CD1c-positive myeloid dendritic cell (primary cell): ENCODE results near the gene KLHL22.
A peak's percentile ranks its signal among the peaks of the same experiment; 100 is the strongest.

Experiments used
- DNase-seq: peaks from one replicate; pipeline ENCODE4 v3.0.0-alpha.2; 2016; ENCODE audit errors: extremely low spot score

The KLHL22 gene

DNA sequence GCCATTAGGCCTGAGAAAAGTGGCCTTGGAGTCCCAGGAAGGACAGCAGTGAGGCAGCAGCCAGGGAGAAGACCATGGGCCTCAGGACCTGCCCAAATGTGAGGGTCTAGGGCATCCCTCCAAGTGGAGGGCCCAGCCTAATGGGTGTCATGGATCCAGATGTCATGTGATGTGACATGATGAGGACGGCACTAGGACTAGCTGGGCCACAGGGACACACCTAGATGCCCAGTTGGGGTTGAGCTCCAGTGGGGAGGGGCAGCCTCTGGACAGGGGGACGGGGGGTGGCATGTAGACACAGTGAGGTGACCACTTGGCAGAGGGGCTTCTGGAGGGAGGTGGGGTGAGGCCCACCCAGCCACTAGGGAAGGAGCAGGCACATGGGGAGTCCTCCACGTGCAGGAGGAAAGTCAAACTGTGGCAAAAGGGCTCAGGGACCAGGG, 63.3 kb downstream of the KLHL22 start:
- DNase-seq = no peak

DNA sequence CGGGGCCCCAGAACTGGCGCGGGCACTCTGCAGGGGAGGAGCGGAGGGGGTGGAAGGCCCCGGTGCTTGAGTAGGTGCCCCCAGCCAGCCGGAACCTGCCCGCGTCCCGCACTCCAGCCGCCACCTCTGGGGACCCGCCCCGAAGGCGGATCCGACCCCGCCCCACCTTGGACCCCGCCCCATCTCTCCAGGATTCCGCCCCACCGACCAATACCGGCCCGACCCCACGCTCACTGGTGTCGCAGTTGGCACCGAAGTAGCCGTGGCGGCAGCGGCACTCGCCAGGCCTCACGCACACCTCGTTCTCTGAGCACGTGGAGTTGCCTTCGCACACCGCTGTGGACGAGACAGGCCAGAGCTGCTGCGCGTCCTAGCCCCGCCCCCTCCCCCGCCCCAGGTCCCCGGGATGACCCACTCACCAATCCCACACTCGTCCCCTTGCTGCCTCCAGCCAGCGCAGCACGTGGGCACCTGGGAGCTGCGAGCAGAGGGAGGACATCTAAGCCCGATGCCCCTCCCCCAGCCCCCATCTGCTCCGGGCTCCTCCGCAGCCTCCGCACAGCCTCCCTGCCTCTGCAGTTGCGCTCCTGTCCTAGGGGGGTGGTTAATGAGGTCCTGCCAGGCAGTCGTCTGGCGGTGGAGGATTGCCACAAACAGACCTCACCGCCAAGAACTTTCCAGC, 63.9 kb downstream of the KLHL22 start:
- no peak for DNase-seq

DNA sequence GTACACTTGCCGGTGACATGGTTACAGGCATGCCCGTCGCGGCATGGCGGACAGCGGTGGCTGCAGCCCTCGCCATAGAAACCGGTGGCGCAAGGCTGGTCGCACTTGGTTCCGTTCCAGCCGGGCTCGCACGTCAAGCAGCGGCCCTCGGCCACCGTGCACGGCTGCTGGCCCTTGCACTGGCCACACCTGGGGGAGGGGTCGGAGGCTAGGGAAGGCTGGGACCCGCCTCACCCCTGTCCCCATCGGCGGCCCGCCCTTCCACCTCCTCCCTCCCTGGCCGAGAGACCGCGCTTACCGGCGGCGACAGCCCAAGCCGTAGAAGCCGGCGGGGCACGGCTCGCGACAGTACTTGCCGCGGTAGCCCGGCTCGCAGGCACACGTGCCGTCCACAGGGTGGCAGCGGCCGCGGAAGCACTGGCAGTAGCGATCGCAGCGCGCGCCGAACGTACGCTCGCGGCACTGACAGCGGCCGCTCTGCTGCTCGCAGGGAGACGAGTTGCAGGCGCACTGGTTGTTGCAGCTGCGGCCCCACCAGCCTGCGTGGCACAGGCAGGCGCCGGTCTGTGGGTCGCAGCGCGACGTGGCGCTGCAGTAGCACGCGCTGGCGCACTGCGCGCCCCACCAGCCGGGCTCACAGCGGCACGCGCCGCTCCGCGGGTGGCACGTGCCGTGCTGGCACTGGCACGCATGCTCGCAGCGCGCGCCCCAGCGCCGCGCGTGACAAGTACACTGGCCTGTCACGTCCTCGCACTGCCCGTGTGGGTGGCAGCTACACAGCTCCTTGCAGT, 64.7 kb downstream of the KLHL22 start:
- DNase-seq = peak; percentile 70

DNA sequence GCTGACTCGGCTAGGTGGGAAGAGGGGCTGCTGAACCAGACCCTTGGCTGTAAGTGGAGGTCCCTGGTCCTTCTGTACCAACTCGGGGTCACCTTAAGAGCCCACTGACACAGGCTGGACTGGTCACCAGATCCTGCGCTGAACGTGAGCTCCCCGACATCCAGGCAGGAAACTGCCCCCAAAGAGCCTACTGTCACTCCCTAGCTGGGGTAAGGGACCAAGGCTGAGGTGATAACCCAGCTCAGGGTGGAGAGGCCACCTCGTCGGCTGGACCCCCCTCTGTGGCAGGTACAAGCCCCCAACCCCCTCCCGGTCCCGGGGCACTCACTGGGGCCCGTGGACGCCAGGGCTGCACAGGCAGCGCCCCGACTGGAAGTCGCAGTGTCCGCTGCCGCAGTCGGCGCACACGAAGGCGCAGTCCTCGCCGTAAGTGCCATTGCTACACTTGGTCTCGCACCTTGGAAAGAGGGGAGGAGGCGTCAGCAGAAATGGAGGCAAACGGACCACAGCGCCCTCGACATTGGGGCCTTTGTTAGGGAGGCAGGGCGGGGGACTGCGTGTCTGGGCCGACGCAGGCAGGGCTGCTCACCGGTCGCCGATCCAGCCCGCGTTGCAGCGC, 65.4 kb downstream of the KLHL22 start:
- DNase-seq = no peak

DNA sequence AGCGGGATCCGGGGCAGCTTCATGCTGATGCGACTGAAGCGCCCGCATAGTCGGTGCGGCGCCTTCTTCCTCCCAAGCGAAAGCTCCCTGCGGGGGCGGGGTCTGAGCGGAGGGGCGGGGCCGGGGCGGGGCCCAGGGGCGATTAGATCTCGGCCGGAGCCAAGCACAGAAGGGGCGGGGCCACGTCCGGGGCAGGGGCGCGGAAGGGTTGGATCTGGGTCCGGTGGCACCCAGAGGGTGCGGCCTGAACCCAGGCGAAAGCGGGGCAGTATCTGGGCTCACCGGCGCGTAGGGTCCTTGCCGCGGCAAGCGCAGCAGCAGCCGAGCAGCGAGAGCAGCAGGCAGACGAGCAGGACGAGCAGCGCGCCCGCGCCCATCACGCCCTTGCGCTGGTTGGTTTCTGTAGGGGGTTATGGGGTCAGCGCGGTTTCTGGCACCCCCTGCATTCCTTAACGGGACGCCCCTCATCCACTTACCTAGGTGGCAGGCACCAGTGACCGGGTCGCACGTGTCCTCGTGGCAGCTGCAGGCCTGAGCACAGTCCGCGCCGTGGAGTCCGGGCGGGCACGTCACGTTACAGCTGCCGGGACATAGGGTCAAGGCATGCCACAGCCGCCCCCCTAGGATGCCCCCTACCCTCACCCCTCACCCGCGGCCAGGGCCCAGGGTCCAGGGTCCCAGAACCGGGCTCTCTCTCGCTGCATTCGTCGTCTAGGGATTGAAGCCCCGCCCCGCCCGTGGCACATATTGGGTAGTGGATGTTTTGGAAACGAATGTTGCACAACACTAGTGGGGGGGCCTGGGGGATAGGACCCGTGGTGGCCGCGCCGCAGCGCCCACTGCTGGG, 66.1 kb downstream of the KLHL22 start:
- peak; percentile 88 for DNase-seq

DNA sequence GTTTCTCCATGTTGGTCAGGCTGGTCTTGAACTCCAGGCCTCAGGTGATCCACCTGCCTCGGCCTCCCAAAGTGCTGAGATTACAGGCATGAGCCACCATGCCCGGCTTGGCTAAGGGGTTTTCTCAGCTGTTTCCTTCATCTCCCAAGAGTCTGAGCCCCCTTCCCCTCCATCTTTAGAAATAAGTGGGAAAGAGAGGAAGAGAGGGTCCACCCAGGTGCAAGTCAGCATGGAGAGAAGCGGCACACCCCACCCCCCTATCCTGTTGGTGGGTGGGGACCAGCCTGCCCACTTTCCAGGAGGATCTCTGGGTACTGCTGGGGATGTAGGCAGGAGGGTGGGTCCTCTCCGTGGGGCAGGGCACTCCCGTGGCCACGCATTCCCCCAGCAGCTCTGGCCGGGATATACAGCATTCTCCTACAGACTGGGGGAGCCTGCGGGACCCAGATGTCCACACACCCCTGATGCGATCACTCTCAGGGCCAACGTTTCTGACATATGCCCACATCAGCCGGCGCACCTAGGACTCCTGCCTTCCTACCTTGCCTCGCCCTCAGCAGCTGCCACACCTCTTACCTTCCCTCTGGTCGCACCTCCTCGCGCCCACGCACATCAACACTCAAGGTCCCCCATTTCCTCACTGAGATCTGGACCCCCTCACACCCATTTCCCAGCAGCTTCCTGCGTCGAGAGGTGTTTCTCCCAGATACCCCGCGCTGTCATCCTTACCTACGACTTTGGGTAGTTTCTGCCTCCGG, 66.9 kb downstream of the KLHL22 start:
- DNase-seq = no peak

DNA sequence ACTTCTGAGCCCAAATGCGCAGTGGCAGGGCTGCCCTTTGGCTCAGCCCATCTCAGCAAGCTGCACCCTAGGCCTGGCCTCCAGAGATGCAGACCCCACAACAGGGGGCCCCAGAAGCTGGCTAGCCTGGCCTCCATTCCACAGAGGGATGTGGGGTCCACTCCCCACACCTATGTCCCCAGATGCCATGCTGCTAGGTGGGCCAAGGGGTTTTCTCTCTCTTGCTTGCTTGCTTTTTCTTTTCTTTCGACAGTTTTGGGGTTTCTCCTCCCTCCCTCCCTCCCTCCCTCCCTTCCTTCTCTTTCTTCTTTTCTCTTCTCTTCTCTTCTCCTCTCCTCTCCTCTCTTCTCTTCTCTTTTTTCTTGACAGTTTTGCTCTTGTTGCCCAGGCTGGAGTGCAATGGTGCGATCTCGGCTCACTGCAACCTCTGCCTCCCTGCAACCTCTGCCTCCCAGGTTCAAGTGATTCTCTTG, 67.6 kb downstream of the KLHL22 start:
- DNase-seq = no peak

DNA sequence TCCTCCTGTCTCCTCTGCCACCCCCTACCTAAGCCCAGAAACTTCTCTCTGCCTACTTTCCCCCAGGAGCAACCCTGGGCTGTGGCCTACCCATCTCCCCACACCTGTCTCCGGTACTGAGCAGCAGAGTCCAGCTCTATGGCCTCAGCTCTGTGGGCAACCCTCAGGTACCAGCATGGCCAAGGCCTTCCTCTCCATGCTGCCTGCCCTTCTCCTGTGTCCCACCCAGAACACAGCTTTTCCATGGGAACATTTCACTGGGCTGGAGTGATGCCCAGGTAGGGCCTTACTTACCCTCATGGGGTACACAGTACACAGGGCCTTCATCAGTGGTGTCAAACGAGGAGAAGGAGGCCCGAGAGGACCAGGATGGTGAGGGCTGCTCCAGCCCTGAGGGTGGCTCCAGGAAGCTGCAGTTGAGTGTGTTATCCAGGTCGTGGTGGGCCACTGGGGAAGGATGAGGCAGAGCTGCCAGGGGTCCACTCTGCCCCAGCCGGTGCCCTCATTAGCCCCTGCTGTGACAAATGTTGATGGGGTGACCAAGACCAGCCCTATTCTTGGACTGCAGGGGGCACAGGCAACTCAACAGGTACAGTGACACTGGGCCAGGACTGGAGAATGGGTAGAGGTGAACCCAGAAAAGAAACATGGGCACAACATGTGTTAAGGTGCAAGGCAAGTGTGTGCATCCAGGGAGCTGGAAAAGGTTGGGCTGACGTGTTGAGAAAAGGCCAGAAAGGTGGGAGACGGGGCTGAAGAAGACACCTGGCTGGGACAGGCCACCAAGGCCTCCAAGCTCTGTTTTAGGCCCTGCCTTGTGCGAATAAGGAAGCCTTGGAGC, 68.3 kb downstream of the KLHL22 start:
- DNase-seq = no peak

DNA sequence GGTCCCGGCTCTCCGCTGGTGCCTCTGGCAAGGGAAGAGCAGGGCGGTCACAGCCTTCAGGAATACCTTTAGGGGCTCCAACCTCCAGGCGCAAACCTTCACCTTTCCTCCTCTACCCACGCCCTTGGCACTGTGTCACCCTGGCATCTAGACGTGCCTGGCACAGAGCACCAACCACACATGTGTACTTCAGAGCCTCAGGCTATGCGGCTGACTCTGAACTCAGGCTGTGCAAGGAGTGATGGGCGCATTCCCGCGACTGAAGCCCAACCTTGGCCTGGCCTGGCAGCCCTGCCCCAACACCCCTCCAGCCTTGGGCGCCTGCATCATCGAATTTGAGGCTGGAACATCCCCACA, 69.4 kb downstream of the KLHL22 start:
- DNase-seq = no peak

DNA sequence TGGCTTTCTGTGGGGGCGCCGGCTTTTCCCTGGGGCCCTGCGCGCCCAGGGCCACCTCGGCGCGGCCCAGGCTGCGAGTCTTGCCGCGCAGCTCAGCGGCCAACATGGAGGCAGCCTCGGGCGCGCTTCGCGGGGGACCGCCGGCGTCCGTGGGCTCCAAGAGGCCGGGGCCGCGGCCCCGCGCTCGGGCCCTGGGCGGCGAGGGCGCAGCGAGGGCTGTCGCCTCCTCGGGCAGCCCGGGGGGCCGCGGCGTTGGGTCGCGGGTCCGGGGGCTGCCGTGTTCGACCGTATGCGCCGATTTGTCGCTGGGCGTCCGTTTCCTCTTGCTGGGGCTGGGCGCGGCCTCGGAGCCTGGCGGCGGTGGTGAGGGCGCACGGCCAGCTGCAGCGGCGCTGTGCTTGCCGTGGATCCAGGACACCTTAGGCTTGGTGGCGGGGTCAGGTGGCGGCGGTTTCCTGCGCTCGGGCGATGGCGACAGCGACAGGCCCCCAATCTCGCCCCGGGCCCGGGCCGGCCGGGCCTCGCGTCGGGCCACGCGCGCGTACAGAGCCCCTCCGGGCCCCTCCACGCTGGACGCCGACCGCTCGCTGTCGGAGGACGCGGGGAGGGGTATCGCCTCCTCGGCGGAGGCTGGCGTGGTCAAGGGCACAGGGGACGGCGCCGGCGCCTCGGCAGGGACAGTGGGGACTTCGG, 69.9 kb downstream of the KLHL22 start:
- no peak for DNase-seq

DNA sequence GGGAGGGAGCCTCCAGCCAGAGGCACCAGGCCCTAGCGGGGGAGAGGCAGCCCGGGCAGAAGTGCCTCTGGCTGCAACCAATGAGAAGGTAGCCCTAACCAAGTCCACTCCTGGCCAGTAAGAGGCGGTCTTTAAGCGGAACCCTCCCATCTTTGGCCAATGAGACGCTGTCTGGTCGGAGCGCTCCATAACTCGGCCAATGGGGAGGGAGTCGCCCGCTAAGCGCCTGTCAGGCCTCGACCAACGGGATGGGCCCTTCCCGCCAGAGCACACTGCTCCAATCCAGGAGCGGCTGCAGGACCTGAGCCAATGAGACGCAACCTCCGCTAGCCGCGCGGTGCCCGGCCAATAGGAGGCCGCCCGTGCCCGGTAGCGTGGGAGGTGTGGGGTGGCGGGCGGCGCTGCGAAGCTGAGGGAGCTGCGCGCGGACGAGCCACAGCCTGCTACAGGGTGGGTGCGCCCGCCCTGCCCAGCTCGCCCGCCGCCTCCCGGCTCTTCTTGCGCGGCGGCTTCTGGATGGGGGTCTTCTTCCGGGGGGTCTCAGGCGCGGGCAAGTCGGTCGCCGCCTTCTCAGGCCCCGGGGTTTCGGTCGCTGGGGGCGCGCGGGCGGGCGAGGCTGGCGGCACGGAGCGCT, 70.5 kb downstream of the KLHL22 start:
- no peak for DNase-seq

DNA sequence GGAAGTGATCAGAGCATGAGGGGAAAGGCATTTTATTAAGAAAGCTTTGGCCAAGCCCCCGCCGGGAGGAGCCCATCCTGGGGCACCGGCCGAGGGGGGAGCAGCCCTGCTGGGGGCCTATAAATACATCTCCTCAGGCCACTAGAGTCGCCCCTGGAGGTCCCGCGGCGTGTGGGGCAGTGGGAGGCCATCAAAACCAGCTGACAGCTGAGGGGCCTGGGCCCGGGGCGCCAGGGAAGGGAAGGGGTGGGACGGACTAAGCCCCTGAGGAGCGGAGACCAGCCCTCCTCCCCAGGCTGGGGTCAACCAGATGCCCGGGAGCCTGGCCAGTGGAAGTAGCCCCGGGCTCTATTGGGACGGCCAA, 71.0 kb downstream of the KLHL22 start:
- DNase-seq = no peak

DNA sequence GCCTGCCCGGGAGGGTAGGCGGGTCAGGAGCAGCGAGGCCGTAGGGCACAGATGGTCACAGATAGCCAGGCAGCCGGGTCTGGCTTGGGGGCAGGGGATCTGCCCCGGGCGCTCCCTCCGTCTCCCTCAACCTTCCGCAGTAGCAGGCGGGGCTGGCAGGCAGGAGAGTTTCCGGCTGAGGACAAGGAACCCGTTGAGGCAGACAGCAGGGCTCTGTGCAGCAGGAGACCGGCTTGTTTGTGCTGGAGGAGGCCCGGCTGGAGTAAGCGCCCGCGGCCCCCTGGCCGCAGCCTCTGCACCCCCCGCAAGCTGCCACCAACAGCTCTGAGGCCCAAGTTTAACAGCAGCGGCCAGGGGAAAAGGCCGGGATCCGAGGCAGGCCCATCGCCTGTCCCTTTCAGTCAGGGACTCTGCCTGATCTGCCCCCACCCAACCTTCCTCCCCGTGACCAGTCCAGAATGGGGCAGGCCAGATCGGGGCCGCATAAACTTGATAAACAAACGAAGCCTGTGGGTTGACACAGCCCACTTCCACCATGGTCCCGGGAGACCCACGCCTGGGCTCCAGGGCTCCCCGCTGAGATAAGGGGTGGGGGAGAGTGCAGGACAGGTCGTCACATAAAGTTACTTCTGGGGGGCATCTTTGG, 71.6 kb downstream of the KLHL22 start:
- no peak for DNase-seq

DNA sequence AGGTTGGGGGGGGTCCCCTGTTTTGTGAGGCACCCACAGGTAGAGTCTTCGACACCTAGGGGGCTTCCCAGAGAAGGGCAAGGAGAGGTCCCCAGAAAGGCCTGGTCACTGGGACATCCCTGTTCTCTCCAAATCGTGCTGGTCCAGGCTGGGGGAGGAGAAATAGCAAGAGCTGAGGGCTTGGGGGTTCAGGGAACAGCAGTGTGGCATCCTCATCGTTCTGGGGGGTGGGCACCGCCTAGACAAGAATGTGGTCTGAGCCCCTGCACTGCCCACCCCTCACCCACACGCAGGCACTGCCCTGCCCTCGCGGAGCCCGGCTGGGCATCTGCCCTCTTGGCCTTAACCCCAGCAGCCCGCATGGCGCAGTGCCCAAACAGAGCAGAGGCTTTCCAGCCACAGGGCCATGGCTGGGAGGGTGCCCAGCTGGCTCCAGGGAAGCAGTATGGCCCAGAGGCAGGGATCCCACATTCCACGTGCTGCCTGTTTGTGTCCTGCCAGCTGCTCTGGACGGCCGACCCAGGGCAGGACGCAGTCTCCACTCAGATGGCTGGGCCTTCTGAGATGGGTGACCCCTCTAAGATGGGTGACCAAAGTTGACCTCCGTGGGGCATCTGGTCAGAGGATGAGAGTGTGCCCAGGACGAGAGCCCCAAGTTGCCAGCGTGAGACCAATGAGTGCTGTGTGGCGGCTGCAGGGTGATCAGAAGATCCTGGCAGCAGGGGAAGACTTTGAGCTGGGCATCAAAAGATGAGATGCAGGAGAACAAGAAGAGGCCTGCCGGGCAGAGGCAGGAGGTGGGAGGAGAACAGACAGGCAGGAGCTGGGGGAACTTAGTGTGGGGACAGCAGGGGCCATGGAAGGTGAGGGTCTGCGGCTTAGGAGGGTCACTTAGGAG, 72.3 kb downstream of the KLHL22 start:
- DNase-seq = no peak

DNA sequence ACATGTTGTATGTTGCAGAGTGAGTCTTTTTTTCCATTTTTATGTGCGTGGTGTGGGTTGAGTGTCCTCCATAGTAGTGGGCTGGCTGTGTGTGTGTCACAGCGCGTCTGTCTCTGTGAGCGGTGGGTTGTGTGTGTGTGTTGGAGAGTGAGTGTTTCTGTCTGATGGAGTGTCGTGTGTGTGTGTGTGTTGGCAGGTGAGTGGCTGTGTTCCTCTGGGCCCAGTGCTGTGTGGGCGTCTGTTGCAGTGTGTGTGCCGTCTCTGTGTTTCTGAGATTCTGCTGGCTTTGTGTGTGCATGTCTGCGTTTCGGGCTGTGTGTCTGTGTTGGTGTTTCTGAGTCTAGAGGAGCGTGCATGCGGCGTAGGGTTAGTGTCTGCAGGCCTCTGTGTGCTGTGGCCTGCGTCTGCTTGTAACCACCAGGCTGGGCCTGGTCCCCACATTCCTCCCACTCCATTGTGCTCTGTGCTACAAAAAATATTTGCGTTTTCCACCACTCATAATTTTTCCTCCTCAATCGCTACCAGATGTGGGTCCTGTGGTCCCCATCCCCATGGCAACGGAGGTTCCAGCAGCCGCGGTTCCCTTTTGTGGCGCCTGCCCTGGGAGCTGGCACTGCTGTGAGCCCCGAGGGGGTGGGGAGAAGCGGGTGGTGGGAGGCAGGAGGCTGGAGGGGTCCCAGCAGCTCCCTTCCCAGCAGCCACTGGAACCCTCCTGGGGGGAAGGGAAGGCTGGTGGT, 73.2 kb downstream of the KLHL22 start:
- no peak for DNase-seq

DNA sequence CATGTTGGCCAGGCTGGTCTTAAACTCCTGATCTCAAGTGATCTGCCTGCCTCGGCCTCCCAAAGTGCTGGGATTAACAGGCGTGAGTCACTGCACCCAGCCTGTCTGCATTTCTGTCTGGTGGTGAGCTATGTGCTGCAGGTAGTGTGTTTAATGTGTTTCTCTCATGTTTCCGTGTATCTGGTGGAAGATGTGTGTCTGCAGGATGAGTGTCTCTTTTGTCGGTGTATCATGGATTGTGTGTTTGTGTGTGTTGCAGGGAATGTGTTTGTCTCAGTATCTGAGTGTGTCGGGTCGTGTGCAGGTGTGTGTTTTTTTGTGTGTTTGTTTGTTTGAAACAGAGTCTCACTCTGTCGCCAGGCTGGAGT, 74.1 kb downstream of the KLHL22 start:
- DNase-seq = no peak
